ENCODE measurements around the gene LAGE3.
A peak's percentile ranks its signal among the peaks of the same experiment; 100 is the strongest.

Gene LAGE3

DNA sequence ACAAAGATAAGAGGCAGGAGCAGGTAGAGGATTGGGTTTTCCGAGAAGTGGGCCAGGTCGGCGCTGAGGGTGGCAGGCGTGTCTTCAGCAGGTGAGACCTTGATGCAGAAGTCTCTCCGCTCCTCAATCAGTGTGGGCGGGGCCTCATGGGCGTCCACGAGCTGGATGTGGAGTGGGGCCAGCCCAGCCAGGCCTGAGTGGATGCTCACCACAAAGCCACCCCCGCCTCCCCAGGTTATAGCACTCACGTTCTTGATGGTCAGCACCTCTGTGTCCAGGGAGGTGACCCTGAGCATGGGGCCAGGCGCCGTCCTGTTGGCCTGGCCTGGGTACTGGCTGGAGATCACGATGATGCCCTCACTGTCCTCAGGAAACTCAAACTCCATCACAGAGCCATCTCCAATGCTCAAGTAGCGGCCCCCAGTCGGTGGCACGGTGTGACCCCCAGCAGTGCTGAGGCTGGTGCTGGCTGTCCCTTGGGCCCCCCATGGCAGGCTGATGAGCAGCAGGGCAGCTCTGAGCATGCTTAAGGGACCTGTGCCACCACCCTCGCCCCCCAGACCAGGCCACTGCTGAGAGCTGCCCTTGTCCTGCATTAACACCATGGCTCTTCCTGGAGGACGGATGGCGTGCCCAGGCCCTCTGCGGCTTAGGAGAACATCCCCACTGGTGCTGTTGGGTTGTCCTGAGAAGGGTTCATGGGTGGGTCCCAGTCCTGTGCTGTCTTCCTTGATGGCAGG is 9.4 kb upstream of the LAGE3 start:
- H3K36me3 ChIP-seq = peaks cover 26% of the 10 kb centered on the region
- H3K4me3 ChIP-seq (ENCODE audit: low read depth, low read length) = no peak overlapping the region
- peaks cover 7% of the 10 kb centered on the region for H3K27me3 ChIP-seq (ENCODE audit: insufficient read depth, low read depth, severe bottlenecking)
- no peak overlapping the region for H3K27ac ChIP-seq
- H3K9me3 ChIP-seq (ENCODE audit: severe bottlenecking) = peaks cover 5% of the 10 kb centered on the region
- DNase-seq = no peak
- TF ChIP-seq, protein P1, sequence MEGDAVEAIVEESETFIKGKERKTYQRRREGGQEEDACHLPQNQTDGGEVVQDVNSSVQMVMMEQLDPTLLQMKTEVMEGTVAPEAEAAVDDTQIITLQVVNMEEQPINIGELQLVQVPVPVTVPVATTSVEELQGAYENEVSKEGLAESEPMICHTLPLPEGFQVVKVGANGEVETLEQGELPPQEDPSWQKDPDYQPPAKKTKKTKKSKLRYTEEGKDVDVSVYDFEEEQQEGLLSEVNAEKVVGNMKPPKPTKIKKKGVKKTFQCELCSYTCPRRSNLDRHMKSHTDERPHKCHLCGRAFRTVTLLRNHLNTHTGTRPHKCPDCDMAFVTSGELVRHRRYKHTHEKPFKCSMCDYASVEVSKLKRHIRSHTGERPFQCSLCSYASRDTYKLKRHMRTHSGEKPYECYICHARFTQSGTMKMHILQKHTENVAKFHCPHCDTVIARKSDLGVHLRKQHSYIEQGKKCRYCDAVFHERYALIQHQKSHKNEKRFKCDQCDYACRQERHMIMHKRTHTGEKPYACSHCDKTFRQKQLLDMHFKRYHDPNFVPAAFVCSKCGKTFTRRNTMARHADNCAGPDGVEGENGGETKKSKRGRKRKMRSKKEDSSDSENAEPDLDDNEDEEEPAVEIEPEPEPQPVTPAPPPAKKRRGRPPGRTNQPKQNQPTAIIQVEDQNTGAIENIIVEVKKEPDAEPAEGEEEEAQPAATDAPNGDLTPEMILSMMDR (IDR thresholded peaks at IDR 0.05; ENCODE audit: low read depth, low read length) = no peak

DNA sequence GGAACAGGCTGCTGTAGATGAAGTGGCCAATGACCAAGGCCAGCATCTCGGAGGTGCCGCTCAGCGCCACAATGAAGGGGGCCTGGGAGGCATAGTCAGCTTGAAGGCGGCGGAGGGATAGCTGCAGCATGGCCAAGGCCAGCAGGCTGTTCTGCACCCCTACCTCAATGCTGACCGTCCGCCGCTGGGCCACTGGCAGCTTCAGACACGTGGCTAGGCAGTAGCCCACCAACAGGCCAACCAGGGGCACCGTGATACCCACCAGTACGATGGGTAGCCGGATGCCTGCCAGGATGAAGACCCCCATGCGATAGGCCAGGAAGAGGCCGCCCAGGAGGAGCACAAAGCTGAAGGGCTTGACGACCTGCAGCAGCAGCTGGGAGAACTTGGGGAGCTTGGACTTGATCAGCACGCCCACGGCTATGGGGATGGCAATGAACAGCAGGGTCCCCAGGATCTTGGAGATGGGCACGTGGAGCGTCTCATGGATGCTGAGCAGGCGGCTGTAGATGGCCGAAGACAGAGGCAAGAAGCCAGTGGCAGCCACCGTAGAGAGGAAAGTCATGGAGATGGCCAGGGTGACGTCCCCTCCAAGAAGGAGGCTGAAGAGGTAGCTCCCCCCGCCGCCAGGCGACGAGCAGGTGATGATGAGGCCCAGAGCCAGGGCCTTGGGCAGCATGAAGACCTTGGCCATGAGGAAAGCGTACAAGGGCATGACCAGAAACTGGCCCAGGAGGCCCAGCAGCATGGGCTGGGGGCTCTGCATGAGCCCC is 8.6 kb upstream of the LAGE3 start:
- Histone ChIP-seq H3K9me3 (ENCODE audit: severe bottlenecking) (peaks cover 5% of the 10 kb centered on the region), H3K27ac (no peak overlapping the region; the same call in 1 of the 2 replicates), H3K4me3 (ENCODE audit: low read depth, low read length) (no peak overlapping the region), H3K36me3 (peaks cover 29% of the 10 kb centered on the region), H3K27me3 (ENCODE audit: insufficient read depth, low read depth, severe bottlenecking) (peaks cover 7% of the 10 kb centered on the region)
- TF ChIP-seq, protein P1 (IDR thresholded peaks at IDR 0.05; ENCODE audit: low read depth, low read length) = no peak
- DNase-seq = no peak

DNA sequence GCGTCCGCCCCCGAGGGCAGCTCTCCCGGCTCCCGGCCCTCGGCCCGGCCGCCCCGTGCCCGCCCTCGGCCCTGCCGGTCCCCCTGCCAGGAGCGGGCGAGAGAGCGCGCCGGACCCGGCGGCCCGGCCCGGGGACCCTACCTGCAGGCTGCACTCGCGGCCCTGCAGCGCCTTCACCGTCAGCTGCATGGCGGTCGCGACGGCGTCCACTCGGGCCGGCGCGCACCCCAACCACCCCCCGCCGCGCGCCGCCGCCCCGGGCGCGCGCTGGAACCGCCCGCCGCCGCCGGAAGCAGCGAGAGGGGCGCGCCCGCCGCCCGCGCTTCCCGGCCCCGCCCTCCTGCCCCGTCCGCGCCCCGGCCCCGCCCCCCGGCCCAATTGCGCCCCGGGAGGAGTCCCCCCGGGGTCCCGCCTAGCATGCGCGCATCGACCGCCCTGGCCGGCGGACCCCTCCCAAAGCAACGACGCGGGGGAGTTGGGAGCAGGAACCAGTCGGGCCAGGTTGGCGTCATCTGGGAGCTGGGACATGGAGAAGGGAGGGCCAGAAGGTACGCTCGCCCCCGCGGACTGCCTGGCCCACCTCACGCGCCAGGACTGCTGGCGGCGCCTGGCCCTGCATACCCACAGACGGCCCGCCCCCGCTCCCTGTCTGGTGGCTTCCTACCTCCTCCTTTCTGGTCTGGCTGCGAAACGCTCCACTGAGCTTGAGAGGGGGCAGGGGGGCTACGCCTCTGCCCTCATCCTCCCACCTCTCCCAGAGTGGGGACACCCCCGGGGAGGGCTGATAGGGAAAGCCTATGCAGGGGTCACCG is 7.5 kb upstream of the LAGE3 start, which contains the start of gene UBL4A:
Gene UBL4A, minus strand, starts transcription at position 220 of the 812 bp plus-strand sequence. Its CDS starts 31 bp downstream, at position 189.
- TF ChIP-seq, protein P1 (IDR thresholded peaks at IDR 0.05; ENCODE audit: low read depth, low read length) = no peak
- peaks cover 4% of the 10 kb centered on the region for H3K27me3 ChIP-seq (ENCODE audit: insufficient read depth, low read depth, severe bottlenecking)
- DNase-seq = peak; percentile 81
- H3K36me3 ChIP-seq = peaks cover 29% of the 10 kb centered on the region
- peak within 1 kb of the TSS; percentile 80 for H3K27ac ChIP-seq
- H3K9me3 ChIP-seq (ENCODE audit: severe bottlenecking) = peaks cover 5% of the 10 kb centered on the region
- H3K4me3 ChIP-seq (ENCODE audit: low read depth, low read length) = peak within 1 kb of the TSS; percentile 73

DNA sequence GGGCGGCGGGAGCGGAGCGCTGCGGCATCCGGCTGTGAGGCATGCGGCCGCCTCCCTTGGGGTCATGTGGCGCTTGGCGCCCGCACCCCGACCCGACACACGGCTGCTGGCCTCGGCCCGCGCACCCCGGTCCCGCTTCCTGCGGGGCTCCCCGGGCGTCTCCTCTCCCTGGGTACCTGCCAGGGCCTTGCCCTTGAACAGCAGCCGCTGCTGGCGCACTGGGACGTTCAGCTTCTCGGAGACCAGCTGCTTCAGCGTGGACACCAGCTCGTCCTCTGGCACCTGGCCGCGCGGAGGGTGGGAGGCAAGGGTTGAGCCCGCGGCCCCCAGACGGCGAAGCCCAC is 6.9 kb upstream of the LAGE3 start:
- H3K36me3 ChIP-seq = peaks cover 29% of the 10 kb centered on the region
- DNase-seq = no peak
- TF ChIP-seq, protein P1 (IDR thresholded peaks at IDR 0.05; ENCODE audit: low read depth, low read length) = no peak
- peak overlapping the region; percentile 80 for H3K27ac ChIP-seq
- peaks cover 4% of the 10 kb centered on the region for H3K27me3 ChIP-seq (ENCODE audit: insufficient read depth, low read depth, severe bottlenecking)
- H3K4me3 ChIP-seq (ENCODE audit: low read depth, low read length) = peak overlapping the region; percentile 73
- H3K9me3 ChIP-seq (ENCODE audit: severe bottlenecking) = peaks cover 3% of the 10 kb centered on the region

DNA sequence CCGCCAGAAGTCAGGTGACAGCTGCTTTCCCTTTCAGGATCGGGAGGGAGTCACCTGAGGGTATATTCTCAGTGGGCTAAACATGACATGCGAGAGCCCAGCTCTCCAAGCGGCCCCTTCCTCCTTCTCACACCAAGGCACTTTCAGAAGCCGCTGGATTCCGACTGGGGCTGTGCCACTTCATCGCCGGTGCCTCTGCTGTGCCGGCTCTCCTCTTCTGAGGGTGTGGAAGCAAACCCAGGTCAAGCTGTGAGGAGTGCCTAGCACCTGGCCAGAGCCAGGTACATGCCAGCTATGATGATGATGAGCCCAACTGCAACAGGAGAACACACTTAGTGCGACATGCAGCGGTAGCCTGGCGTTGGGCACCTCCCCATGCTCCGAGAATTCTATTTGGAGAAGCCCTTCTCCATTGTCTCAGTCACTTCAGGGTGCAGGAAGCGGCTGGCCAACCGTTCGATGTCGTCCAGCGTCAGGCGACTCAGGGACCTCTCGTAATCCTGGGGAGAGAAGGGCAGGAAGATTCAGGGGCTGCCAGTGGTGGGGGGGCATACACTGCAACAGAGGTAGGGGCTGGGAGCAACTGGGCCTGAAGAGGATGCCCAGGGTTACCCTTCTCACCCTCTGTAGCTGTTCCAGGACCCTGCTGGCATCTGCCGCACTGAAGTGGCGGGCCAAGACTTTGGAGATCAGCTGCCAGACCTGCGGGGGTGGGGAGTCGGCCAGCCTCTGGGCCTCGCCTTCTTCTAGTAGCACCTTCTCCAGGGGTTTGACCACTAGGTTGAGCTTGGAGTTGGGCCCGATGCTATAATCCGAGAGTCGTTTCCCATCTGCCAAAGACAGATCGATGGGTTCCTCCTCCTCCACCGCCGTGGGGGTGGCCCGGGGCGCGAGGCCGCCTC is 6.3 kb upstream of the LAGE3 start:
- peak; percentile 64 for DNase-seq
- Histone ChIP-seq H3K9me3 (ENCODE audit: severe bottlenecking) (no peaks in the 10 kb centered on the region), H3K4me3 (ENCODE audit: low read depth, low read length) (peak overlapping the region; percentile 73), H3K27me3 (ENCODE audit: insufficient read depth, low read depth, severe bottlenecking) (peaks cover 4% of the 10 kb centered on the region), H3K36me3 (peaks cover 29% of the 10 kb centered on the region), H3K27ac (peak overlapping the region; percentile 80)
- TF ChIP-seq, protein P1 (IDR thresholded peaks at IDR 0.05; ENCODE audit: low read depth, low read length) = no peak

Measured in WERI-Rb-1 (cell line).